ENCODE measurements around the gene FHL1.
A peak's percentile ranks its signal among the peaks of the same experiment; 100 is the strongest.

Gene FHL1

GRCh38 chrX:136189222-136189621, 41.9 kb downstream of the FHL1 start:
- no peak for DNase-seq (ENCODE audit: low read depth)

- DNase-seq (ENCODE audit: low read depth): no peak
These were observed 42.8 kb downstream of the FHL1 start for GRCh38 chrX:136190038-136190713.

GRCh38 chrX:136191171-136191570, 43.8 kb downstream of the FHL1 start:
- DNase-seq (ENCODE audit: low read depth): peak; percentile 61

- no peak for DNase-seq (ENCODE audit: low read depth)
These were observed 44.8 kb downstream of the FHL1 start for GRCh38 chrX:136192135-136192534.

GRCh38 chrX:136192839-136193414, 45.6 kb downstream of the FHL1 start:
- peak; percentile 80 for DNase-seq (ENCODE audit: low read depth)

GRCh38 chrX:136193771-136194170, 46.4 kb downstream of the FHL1 start:
- no peak for DNase-seq (ENCODE audit: low read depth)

- no peak for DNase-seq (ENCODE audit: low read depth)
These were observed 47.2 kb downstream of the FHL1 start for GRCh38 chrX:136194536-136194935.

GRCh38 chrX:136195247-136195646, 47.9 kb downstream of the FHL1 start:
- no peak for DNase-seq (ENCODE audit: low read depth)

- peak; percentile 16 for DNase-seq (ENCODE audit: low read depth)
These were observed 49.4 kb downstream of the FHL1 start for GRCh38 chrX:136196691-136197155.

- peak; percentile 20 for DNase-seq (ENCODE audit: low read depth)
These were observed 50.7 kb downstream of the FHL1 start for GRCh38 chrX:136198010-136198409.

GRCh38 chrX:136198678-136199243, 51.4 kb downstream of the FHL1 start:
- DNase-seq (ENCODE audit: low read depth): no peak

- DNase-seq (ENCODE audit: low read depth): peak; percentile 69
These were observed 52.0 kb downstream of the FHL1 start for GRCh38 chrX:136199365-136199764.

- peak; percentile 74 for DNase-seq (ENCODE audit: low read depth)
These were observed 53.1 kb downstream of the FHL1 start for GRCh38 chrX:136200466-136200865.

GRCh38 chrX:136201601-136202000, 54.3 kb downstream of the FHL1 start:
- no peak for DNase-seq (ENCODE audit: low read depth)

- peak; percentile 64 for DNase-seq (ENCODE audit: low read depth)
These were observed 55.6 kb downstream of the FHL1 start for GRCh38 chrX:136202889-136203288.

GRCh38 chrX:136203438-136203837, 56.1 kb downstream of the FHL1 start:
- DNase-seq (ENCODE audit: low read depth): no peak

- no peak for DNase-seq (ENCODE audit: low read depth)
These were observed 56.6 kb downstream of the FHL1 start for GRCh38 chrX:136203951-136204350.

- peak; percentile 74 for DNase-seq (ENCODE audit: low read depth)
These were observed 57.2 kb downstream of the FHL1 start for GRCh38 chrX:136204571-136204970.

GRCh38 chrX:136205882-136206380, 58.6 kb downstream of the FHL1 start:
- DNase-seq (ENCODE audit: low read depth): no peak

GRCh38 chrX:136206916-136207315, 59.6 kb downstream of the FHL1 start:
- DNase-seq (ENCODE audit: low read depth): no peak

GRCh38 chrX:136207546-136207945, 60.2 kb downstream of the FHL1 start:
- DNase-seq (ENCODE audit: low read depth): no peak

GRCh38 chrX:136209016-136209738, 61.8 kb downstream of the FHL1 start:
- DNase-seq (ENCODE audit: low read depth): peak; percentile 66

GRCh38 chrX:136209751-136210150, 62.4 kb downstream of the FHL1 start:
- no peak for DNase-seq (ENCODE audit: low read depth)
